Measurements from ENCODE around the gene CPA4.
"Not testable (repeated sequence)": the region's sequence is repeated elsewhere in the genome, so short reads cannot be mapped to it uniquely, and the experiment has no call there.

CPA4 gene, protein sequence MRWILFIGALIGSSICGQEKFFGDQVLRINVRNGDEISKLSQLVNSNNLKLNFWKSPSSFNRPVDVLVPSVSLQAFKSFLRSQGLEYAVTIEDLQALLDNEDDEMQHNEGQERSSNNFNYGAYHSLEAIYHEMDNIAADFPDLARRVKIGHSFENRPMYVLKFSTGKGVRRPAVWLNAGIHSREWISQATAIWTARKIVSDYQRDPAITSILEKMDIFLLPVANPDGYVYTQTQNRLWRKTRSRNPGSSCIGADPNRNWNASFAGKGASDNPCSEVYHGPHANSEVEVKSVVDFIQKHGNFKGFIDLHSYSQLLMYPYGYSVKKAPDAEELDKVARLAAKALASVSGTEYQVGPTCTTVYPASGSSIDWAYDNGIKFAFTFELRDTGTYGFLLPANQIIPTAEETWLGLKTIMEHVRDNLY

DNA sequence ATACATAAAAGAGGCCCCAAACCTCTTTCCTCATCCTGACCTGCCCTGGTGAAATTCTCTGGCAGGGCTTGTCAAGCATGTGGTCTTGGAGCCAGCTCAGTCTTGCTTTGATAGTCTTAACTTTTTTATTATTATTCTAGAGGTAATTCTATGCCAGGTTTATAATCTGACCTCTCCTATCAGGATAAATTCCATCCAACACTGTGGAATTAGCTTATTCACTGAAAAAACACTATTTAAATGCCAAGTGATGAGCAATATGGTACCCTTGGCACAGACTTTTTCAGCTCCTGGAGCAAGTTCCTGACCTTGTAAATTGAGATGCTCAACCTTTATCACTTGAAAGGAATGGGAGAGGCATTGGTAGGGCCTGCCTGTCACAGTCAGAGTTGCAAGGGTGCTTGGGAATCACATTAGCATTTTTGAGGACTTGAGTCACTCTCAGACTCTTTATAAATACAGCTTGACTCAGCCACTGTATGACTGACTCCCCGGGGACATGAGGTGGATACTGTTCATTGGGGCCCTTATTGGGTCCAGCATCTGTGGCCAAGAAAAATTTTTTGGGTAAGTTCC lies at the start of gene CPA4:
Gene CPA4, plus strand, starts transcription at position 480 of the 576 bp plus-strand sequence. Its CDS starts 20 bp downstream, at position 500.
- TF ChIP-seq, protein P1, sequence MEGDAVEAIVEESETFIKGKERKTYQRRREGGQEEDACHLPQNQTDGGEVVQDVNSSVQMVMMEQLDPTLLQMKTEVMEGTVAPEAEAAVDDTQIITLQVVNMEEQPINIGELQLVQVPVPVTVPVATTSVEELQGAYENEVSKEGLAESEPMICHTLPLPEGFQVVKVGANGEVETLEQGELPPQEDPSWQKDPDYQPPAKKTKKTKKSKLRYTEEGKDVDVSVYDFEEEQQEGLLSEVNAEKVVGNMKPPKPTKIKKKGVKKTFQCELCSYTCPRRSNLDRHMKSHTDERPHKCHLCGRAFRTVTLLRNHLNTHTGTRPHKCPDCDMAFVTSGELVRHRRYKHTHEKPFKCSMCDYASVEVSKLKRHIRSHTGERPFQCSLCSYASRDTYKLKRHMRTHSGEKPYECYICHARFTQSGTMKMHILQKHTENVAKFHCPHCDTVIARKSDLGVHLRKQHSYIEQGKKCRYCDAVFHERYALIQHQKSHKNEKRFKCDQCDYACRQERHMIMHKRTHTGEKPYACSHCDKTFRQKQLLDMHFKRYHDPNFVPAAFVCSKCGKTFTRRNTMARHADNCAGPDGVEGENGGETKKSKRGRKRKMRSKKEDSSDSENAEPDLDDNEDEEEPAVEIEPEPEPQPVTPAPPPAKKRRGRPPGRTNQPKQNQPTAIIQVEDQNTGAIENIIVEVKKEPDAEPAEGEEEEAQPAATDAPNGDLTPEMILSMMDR (IDR thresholded peaks at IDR 0.05; ENCODE audit: borderline replicate concordance, insufficient read depth, low read depth, low read length): no peak
- H3K4me3 ChIP-seq (ENCODE audit: low read depth, low read length): no peak within 1 kb of the TSS

DNA sequence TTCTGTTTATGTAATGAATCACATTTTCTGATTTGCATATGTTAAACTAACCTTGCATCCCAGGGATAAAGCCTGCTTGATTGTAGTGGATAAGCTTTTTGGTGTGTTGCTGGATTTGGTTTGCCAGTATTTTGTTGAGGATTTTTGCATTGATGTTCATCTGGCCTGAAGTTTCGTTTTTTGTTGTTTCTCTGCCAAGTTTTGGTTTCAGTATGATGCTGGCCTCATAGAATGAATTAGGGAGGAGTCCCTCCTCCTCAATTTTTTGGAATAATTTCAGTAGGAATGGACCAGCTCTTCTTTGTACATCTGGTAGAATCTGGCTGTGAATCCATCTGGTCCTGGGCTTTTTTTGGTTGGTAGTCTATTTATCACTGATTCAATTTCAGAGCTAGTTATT lies 49.5 kb upstream of the CPA4 start:
- H3K4me3 ChIP-seq (ENCODE audit: low read depth, low read length): not testable (repeated sequence)

DNA sequence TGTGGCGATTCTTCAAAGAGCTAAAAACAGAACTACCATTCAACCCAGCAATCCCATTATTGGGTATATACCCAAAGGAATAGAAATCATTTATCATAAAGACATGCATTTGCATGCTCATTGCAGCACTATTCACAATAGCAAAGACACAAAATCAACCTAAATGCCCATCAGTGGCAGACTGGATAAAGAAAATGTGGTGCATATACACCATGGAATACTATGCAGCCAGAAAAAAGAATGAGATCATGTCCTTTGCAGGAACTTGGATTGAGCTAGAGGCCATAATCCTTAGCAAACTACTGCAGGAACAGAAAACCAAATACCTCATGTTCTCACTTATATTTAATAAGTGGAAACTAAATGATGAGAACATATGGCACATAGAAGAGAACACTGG lies 46.5 kb upstream of the CPA4 start:
- not testable (repeated sequence) for H3K4me3 ChIP-seq (ENCODE audit: low read depth, low read length)

DNA sequence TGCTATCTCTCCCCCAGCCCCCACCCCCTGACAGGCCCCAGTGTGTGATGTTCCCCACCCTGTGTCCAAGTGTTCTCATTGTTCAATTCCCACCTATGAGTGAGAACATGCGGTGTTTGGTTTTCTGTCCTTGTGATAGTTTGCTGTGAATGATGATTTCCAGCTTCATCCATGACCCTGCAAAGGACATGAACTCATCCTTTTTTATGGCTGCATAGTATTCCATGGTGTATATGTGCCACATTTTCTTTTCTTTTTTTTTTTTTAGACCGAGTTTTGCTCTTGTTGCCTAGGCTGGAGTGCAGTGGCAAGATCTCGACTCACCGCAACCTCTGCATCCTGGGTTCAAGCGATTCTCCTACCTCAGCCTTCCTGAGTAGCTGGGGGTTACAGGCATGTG lies 44.1 kb upstream of the CPA4 start:
- H3K4me3 ChIP-seq (ENCODE audit: low read depth, low read length): not testable (repeated sequence)

DNA sequence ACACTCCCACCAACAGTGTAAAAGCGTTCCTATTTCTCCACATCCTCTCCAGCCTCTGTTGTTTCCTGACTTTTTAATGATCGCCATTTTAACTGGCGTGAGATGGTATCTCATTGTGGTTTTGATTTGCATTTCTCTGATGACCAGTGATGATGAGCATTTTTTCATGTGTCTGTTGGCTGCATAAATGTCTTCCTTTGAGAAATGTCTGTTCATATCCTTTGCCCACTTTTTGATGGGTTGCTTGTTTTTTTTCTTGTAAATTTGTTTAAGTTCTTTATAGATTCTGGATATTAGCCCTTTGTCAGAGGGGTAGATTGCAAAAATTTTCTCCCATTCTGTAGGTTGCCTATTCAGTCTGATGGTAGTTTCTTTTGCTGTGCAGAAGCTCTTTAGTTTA lies 43.3 kb upstream of the CPA4 start:
- not testable (repeated sequence) for H3K4me3 ChIP-seq (ENCODE audit: low read depth, low read length)

DNA sequence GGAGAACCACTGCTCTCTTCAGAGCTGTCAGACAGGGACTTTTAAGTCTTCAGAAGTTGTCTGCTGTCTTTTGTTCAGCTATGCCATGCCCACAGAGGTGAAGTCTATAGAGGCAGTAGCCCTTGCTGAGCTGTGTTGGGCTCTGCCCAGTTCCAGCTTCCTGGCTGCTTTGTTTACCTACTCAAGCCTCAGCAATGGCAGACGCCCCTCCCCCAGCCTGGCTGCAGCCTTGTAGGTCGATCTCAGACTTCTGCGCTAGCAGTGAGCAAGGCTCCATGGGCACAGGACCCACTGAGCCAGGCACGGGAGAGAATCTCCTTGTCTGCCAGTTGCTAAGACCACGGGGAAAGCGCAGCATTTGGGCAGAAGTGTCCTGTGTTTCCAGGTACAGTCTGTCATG lies 38.4 kb upstream of the CPA4 start:
- TF ChIP-seq, protein P1 (IDR thresholded peaks at IDR 0.05; ENCODE audit: borderline replicate concordance, insufficient read depth, low read depth, low read length): no peak
- no peak overlapping the region for H3K4me3 ChIP-seq (ENCODE audit: low read depth, low read length)

DNA sequence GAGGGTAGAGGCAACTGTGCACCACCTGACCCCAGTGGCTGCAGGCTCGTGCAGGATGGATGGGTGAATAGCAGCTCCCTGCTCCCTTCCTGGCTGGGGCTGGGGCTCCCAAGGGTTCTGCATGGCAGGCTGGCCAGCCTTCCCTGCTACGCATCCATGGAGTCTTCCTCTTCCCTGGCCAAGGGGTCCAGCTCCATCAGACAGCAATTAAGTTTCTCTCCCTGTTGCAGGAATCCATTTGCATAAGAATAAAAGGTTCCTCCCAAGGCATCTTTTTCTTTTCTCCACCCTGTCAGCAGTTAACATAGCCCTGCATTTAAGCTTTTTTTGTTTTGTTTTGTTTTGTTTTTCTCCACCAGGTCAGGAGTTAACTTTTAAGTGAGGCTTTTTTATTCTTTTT lies 36.3 kb upstream of the CPA4 start:
- TF ChIP-seq, protein P1 (IDR thresholded peaks at IDR 0.05; ENCODE audit: borderline replicate concordance, insufficient read depth, low read depth, low read length): no peak
- no peak overlapping the region for H3K4me3 ChIP-seq (ENCODE audit: low read depth, low read length)

DNA sequence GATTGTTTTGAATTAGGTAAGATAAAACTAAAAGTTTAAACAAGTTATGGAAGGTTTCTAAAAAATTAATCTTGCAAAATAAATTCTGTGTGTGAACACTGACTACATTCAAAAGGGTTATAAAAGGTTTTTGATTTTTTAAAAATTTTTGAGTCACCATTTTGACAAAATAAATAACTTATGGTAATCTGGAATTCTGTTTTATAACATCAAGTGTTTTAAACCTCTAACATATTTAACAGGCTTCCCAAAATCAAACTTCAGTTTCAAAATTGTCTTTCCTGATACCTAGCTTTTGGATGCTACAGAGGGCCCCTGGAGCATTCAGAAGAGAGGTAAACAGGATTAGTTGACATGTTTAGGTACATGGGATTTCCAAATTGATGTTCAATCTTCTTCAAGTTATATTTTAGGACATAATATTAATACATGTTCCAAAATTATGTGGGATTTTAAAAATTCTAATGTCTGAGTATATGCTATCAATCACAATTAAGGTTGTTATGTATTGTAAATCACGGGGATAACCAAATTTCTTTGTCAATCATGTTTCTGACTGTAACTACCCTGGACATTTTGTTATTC lies 34.4 kb upstream of the CPA4 start:
- TF ChIP-seq, protein P1 (IDR thresholded peaks at IDR 0.05; ENCODE audit: borderline replicate concordance, insufficient read depth, low read depth, low read length): no peak
- H3K4me3 ChIP-seq (ENCODE audit: low read depth, low read length): no peak overlapping the region

DNA sequence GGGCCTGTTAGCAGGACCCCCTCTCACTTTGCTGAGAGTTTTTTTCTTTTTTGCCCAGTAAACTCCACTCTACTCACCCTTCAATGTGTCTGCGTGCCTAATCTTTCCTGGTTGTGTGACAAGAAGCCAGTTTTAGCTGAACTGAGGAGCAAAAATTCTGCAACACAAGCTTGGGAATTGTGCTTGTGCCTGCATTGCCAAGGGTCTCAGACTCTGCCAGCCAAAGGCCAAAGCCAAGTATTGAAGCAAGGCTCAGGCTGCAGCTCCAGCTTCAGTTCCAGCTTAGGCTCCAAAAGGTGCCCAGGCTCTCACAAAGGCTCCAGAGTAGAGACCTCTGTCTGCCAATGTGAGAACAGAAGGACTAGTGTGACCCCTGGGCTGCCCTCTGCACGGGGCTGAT lies 30.5 kb upstream of the CPA4 start:
- no peak overlapping the region for H3K4me3 ChIP-seq (ENCODE audit: low read depth, low read length)
- TF ChIP-seq, protein P1 (IDR thresholded peaks at IDR 0.05; ENCODE audit: borderline replicate concordance, insufficient read depth, low read depth, low read length): no peak

All from GM12875 (cell line).